GM12873 (cell line): ENCODE measurements around the gene TMEM259.

Experiments used
- TF ChIP-seq, protein P1 (sequence below): IDR thresholded peaks from 2 replicates; pipeline ENCODE4 v1.5.1; 2012; ENCODE audit warnings: low read depth, mild to moderate bottlenecking, moderate library complexity, low read length, control low read depth; ENCODE audit not compliant: insufficient read depth; ENCODE audit errors: missing control alignments

Gene TMEM259

DNA sequence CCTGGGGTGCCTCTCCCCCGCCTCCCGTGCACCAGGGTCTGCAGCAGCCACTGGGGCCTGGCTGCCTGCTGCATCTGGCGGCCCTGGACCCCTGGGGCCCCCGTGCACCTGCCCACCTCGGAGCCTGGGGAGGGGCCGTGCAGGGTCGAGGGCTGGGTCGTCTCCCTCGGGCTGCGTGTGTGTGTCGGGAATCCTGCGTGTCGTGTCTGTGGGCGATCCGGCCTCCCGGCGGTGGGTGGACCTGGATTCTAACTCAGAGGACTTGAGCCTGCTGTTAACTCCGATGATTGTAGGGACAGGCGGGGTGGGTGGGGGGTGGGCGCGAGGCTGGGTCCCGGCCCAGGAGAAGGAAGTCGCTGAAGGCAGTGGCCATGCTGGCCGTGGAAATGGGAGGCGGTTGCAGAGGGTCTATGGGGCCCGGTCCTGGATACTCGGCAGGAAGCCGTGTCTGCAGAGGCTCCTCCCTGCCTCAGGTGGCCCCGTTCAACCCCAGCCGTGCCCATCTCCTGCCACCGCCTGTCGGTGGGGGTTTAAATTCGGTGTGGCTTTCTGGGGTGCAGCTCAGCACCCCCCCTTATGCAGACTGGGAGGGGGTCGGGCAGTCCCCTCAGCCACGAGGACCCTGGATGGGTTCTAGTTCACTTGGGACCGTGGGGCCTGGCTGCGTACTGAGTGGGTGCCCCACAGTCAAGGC is 46.2 kb downstream of the TMEM259 start:
- TF ChIP-seq, protein P1, sequence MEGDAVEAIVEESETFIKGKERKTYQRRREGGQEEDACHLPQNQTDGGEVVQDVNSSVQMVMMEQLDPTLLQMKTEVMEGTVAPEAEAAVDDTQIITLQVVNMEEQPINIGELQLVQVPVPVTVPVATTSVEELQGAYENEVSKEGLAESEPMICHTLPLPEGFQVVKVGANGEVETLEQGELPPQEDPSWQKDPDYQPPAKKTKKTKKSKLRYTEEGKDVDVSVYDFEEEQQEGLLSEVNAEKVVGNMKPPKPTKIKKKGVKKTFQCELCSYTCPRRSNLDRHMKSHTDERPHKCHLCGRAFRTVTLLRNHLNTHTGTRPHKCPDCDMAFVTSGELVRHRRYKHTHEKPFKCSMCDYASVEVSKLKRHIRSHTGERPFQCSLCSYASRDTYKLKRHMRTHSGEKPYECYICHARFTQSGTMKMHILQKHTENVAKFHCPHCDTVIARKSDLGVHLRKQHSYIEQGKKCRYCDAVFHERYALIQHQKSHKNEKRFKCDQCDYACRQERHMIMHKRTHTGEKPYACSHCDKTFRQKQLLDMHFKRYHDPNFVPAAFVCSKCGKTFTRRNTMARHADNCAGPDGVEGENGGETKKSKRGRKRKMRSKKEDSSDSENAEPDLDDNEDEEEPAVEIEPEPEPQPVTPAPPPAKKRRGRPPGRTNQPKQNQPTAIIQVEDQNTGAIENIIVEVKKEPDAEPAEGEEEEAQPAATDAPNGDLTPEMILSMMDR, result no peak

GRCh38 chr19:973726-974563 is 47.0 kb downstream of the TMEM259 start:
- TF ChIP-seq, protein P1, result no peak

DNA sequence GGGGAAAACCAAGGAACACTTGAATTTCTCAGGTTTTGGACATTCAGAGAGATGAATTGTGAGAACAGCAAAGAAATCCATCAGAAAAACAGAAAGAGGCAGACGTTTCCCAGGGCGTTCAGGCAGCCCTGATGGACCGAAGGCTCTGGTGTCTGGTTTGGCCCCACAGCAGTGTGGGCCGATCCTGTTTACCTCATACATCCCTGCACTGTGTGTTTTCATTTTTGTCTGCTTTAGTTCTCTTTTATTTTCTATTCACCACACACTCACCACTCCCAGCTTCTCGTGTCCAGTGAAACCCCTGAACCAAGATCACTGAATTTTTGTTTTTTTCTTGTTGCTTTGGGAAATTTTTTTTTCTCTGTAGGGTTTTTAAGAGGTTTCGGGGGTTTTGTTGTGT is 48.6 kb downstream of the TMEM259 start:
- TF ChIP-seq, protein P1, result no peak

DNA sequence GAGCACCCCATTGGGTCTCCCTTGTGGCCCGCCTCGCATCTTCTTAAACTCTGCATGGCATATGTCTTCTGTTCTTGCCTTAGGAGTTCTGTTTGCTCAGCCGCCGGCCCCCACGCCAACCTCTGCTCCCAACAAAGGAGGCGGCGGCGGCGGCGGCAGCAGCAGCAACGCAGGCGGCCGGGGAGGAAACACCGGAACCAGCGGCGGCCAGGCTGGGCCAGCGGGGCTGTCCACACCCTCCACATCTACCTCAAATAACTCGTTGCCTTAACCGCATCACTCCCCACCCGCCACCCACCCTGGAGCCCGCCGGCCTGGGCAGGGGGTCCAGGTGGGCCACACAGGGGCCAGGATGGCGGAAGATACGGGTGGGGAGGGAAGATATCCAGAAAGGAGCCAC is 49.1 kb downstream of the TMEM259 start:
- TF ChIP-seq, protein P1, result no peak

DNA sequence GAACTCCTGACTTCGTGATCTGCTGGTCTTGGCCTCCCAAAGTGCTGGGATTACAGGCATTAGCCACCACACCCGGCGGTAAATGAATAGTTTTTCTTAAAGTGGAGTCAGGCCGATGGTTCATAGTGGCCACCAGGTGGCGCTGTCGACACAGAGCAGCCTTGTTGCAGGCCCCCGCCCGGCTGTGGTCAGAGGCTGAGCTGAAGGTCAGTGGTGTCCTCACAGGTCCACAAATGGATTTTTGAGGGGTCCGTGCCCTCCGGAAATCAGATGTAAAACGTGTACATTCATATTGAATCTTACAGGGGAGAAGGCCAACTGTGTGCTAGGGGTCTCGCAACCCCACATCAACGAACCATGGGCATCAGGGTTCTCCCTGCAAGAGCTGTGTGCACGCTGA is 50.2 kb downstream of the TMEM259 start:
- TF ChIP-seq, protein P1, result peak; percentile 71

DNA sequence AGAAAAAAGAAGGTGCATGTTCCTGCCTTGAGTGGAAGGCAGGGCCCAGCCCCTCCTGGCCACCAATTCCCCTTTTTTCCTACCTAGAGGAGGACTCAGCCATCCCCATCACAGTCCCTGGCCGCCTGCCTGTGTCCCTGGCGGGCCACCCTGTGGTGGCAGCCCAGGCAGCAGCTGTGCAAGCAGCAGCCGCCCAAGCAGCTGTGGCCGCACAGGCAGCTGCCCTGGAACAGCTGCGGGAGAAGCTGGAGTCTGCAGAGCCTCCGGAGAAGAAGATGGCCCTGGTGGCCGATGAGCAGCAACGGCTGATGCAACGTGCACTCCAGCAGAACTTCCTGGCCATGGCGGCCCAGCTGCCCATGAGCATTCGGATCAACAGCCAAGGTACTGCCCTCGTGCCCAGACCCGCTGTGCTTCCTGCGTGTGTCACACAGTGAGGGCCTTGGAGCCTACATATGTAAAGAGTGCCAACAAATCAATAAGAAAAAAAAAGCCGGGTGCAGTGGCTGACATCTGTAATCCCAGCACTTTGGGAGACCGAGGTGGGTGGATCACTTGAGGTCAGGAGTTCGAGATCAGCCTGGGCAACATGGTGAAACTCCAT is 54.3 kb downstream of the TMEM259 start:
- TF ChIP-seq, protein P1, result no peak

DNA sequence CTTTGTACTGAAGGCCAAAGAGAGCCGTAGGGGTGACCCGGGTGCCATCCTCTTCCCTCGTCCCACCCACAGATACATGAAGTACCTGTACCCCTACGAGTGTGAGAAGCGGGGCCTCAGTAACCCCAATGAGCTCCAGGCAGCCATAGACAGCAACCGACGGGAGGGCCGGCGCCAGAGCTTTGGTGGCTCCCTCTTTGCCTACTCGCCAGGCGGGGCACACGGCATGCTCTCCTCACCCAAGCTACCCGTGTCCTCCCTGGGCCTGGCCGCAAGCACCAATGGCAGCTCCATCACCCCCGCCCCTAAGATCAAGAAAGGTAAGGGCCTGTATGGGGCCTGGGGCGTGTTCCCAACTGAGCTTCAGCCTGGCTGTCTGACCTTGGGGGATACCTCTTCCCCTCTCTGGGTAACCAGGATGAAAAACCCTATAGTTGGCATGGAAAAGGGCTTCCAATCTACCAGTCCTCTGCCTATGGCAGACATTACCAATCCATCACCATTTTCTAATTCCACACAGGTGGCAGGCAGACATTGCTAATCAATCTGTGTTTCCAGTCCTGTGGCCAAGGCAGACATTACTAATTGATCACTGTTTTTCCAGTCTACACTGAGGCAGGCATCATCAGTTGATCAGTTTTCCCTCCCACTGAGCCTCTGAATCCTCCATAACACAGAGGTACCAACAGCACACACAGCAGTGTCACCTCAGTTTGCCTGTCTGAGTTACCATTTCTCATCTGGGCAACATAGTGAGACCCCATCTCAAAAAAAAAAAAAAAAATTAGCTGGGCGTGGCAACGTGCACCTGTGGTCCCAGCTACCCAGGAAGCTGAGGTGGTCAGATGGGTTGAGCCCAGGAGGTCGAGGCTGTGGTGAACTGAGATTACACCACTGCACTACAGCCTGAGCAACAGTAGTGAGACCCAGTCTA is 55.9 kb downstream of the TMEM259 start:
- TF ChIP-seq, protein P1, result no peak
